Thoracic aorta (tissue), 2 donors: ENCODE measurements around the gene WNT7B. TPM values are rescaled to one million over a fixed set of nuclear protein-coding genes. Genes with fewer than 3 reads are reported as not detected.

ENCODE experiments used
- ATAC-seq: fragments of 150-250 bp; one replicate; pipeline ENCODE4 v1.8.0; 2017; ENCODE audit warnings: low read depth; ENCODE audit not compliant: insufficient number of reproducible peaks, low FRiP score
- DNase-seq: peaks from one replicate; pipeline ENCODE4 v3.0.0-alpha.2; 2020; ENCODE audit warnings: low spot score
- H3K27ac ChIP-seq, 2 donors: fragments of 200-600 bp; sonication (generic); 1 replicate in 1 of 2; 2 replicates in 1 of 2; pipeline ENCODE4 v1.5.1; 2016; ENCODE audit warnings: mild to moderate bottlenecking in 2 of 2, moderate library complexity in 2 of 2
- H3K27me3 ChIP-seq: fragments of 200-600 bp; sonication (generic); replicated peaks from 2 replicates; pipeline ENCODE4 v1.6.0; 2016; ENCODE audit warnings: mild to moderate bottlenecking; ENCODE audit not compliant: insufficient read depth
- H3K36me3 ChIP-seq: fragments of 200-600 bp; sonication (generic); one replicate; pipeline ENCODE4 v1.5.1; 2016
- H3K4me1 ChIP-seq, 2 donors: fragments of 200-600 bp; sonication (generic); 1 replicate in 1 of 2; 2 replicates in 1 of 2; pipeline versions ENCODE4 v1.5.1 to v1.6.0; 2016; ENCODE audit warnings: low read depth in 2 of 2, mild to moderate bottlenecking in 1 of 2; ENCODE audit not compliant: control insufficient read depth in 1 of 2
- H3K4me3 ChIP-seq: fragments of 200-600 bp; sonication (generic); 2 replicates; pipeline ENCODE4 v1.5.1; 2016; ENCODE audit warnings: mild to moderate bottlenecking
- H3K9me3 ChIP-seq: fragments of 200-600 bp; sonication (generic); 2 replicates; pipeline ENCODE4 v1.5.1; 2016
- CTCF ChIP-seq: fragments of 200-600 bp; sonication (generic); IDR thresholded peaks from one replicate; pipeline ENCODE4 v1.5.1; 2019; ENCODE audit warnings: antibody characterized with exemption
- total RNA-seq, 2 donors: library from RNA; depleted of rRNA; stranded (reverse); fragments of >200 nt; gene quantifications; one replicate each; pipeline versions ENCODE4 v1.1.0 to v1.2.3, GENCODE V29; 2016

WNT7B gene
- total RNA-seq, 2 donors from 2014 or later = not detected

- no peak for DNase-seq
These were observed 10.6 kb downstream of the WNT7B start for GRCh38 chr22:45966320-45966894.

GRCh38 chr22:45965563-45965962 lies 11.4 kb downstream of the WNT7B start:
- H3K27me3 ChIP-seq = peaks cover 6% of the 10 kb centered on the region
- H3K4me1 ChIP-seq = peaks cover 1 to 3% of the 10 kb centered on the region in 2 donors
- no peaks in the 10 kb centered on the region for H3K9me3 ChIP-seq
- no peak for DNase-seq
- no peak overlapping the region for H3K4me3 ChIP-seq
- no peaks in the 10 kb centered on the region for H3K36me3 ChIP-seq
- ATAC-seq = no peak
- TF ChIP-seq CTCF = no peak
- H3K27ac ChIP-seq = no peak overlapping the region

More at GRCh38 chr22:45966320-45966894, 10.6 kb downstream of the WNT7B start:
- Histone ChIP-seq H3K9me3 (no peaks in the 10 kb centered on the region), H3K27ac (no peak overlapping the region), H3K27me3 (peaks cover 14% of the 10 kb centered on the region), H3K4me1 (peaks cover 10 to 11% of the 10 kb centered on the region in 2 donors), H3K4me3 (no peak overlapping the region), H3K36me3 (no peaks in the 10 kb centered on the region)
- no peak for TF ChIP-seq CTCF
- no peak for ATAC-seq

- TF ChIP-seq CTCF = no peak
- Histone ChIP-seq H3K4me1 (no peaks in the 10 kb centered on the region), H3K27me3 (peaks cover under 1% of the 10 kb centered on the region), H3K36me3 (no peaks in the 10 kb centered on the region), H3K27ac (no peak overlapping the region), H3K9me3 (no peaks in the 10 kb centered on the region), H3K4me3 (no peak overlapping the region)
- ATAC-seq (no peak), DNase-seq (no peak)
These were observed 11.9 kb downstream of the WNT7B start for GRCh38 chr22:45964926-45965527.

- DNase-seq (no peak), ATAC-seq (no peak)
- Histone ChIP-seq H3K4me1 (no peaks in the 10 kb centered on the region), H3K27me3 (no peaks in the 10 kb centered on the region), H3K4me3 (no peak overlapping the region), H3K9me3 (no peaks in the 10 kb centered on the region), H3K27ac (no peak overlapping the region), H3K36me3 (no peaks in the 10 kb centered on the region)
- TF ChIP-seq CTCF = no peak
These were observed 12.6 kb downstream of the WNT7B start for GRCh38 chr22:45964372-45964771.

GRCh38 chr22:45963821-45964220 lies 13.1 kb downstream of the WNT7B start:
- no peak for ATAC-seq
- no peak overlapping the region for H3K4me3 ChIP-seq
- no peaks in the 10 kb centered on the region for H3K4me1 ChIP-seq
- H3K9me3 ChIP-seq = no peaks in the 10 kb centered on the region
- H3K27ac ChIP-seq = no peak overlapping the region
- no peak for DNase-seq
- H3K27me3 ChIP-seq = no peaks in the 10 kb centered on the region
- H3K36me3 ChIP-seq = no peaks in the 10 kb centered on the region
- no peak for TF ChIP-seq CTCF
